CD4-positive, alpha-beta T cell treated with Interleukin-1 beta for 1 hour (primary cell): ENCODE data around the gene KCTD8.

Experiments used
- DNase-seq, 2 donors: peaks; one replicate each; pipeline ENCODE4 v3.0.0-alpha.2; 2020 to 2022

KCTD8 gene

DNA sequence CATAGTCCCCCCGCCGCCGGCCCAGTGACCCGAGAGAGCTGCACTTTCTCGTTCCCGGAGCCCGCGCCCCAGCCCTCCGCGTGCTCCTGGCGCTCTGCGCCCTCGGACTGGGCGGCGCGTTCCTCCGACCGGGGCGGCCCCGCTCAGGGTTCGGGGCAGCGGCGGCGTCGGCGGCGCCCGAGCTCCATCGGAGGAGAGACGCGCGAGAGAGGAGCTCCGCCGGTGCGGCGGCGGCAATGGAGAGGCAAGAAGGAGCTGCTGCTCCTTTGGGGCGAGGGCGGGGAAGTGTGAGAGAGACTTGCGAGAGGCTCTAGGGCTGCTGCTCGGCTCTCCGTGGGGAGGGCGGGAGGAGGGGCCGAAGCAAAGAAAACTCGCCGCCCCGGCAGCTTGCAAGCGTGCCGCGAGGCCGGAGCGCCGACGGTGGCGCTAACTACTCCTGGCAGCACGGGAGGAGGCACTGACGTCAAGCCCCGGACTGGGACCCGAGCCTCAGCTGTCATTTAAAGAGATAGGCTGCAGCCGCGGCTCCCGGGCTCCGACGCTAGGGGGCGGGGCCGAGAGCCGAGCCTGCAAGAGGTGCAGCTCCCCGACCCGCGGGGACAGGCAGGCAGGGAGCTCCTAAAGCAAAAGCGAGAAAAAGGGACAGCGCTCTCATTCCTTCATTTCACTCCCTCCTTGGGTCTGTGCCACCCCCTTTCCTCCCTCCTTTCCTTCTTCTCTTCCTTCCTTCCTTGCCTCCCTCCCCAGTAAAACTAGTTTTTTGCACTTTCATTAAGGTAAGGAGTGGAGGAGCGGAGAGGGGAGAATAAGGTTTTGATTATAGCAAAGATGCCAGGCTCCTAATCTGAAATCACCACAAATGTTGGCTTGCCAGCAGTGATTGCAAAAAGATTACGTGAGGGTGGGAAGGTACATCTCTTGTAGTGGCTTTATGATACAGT lies at the start of gene KCTD8:
TSS of gene KCTD8 (minus strand) at position 289 of the 941 bp plus-strand sequence.
- DNase-seq: peak; percentile 26 to 41

- DNase-seq: no peak
Measured at GRCh38 chr4:44494810-44495701, 46.4 kb upstream of the KCTD8 start.

GRCh38 chr4:44493924-44494323 lies 45.3 kb upstream of the KCTD8 start:
- DNase-seq: no peak

DNA sequence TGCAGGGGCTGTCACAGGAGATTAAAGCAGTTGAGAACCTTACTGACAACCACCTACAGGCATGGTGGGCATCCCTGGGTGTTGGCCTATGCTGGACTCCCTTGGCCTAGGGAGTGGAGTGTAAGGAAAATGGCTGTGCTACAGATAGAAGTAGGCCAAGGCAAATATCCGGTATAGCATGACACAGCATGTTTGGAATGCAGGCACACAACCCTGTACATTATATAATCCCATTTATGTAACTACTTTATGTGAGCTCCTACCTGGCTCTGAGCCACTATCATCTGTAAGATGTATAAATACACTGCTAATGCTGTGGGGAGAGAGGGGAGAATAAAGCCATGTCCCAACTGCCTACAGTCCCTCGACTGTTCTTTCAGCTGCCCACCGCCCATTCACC lies 38.7 kb upstream of the KCTD8 start:
- DNase-seq: no peak

DNA sequence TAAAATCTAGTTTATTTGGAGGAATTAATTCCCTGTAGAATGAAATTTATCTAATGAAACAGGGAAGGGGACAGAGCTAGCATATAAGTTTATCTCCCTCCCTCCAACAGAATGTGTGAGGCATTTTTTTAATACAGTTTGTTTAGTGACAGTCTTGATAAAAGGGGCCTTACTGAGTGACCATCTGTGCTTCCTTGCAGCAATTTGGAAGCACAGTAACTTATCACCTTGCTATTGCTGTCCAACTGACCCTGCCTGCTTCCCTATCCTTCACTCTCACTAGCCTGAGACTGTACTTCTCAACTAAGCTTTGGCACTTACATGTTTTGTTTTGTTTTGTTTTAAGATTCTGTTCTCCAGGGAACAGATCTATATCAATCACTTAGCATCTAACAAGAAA lies 31.1 kb upstream of the KCTD8 start:
- DNase-seq: no peak

GRCh38 chr4:44462259-44462658 lies 13.7 kb upstream of the KCTD8 start:
- DNase-seq: no peak

DNA sequence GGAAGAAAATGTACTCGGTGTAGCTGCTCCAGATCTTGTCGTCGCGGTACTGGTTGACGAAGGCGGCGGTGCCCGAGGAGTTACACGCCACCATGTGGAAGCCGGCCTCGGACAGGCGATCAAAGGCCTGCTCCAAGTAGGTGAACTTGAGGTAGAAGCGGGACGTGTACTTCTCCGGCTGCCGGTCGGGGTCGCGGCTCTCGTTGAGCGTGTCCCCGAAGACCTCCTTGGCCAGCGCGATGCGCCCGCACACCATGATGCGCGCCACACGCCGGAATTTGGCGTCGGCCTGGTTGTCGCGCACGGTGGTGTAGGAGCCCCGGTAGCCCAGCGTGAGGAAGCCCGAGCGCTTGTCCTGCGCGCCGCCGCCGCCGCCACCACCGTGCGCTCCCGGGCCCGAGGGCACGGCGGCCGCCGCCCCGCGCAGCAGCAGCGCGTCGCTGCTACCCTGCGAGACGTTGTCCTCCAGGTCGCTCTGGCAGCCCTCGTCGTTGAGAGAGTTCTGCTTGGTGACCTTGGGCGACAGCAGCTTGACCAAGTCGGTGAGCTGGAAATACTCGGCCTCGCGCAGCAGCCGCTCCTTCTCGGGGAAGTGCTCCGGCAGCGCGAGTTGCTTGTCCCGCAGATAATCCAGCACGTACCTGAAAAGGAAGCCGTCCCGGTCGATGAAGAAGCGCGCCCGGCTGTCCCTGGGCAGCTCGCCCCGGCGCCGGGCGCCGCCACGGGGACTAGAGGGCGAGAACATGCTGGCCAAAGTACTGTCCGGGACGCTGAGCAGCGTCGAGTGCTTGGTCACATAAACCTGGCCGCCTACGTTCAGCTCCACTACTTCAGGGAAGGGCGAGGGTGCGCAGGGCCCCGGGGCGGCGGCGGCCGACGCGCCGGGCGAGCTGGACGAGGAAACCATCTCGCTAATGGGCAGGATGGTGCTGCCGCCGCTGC lies 775 bp downstream of the KCTD8 start:
- no peak for DNase-seq

DNA sequence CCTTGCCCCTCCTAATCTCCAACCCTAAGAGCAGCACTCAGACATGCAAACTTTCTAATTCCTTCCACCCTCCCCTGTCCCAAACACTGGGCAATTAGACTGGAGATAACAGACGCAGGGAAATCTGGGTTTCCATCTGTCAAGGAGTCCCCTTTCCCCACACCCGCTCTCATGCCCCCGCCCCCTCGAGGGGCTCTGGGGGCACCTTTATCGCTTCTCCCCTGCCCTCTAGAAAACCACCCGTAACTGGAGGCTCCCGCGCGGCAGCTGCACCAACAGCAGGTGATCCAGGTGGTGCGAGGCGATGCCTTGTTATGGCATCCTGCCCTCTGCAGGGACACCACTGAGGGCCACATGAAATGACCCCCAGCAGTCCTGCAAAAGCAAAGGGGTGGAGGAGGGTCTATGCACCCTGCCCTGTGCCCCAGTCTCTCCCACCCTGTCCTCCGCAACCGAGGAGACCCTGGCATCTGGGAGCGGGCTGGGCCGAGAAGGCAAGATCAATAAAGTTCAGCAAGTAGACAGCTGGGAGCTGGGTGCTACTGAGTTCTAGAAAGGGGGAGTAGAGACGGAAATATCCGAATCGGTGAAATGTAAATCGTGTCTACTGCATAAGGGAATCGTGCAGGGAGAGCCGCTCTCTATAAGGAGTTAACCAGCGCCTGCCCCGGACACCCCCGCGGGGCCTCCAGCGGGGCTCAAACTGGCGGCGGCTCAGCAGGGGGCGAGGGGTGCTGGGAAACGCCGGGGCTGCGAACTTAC lies 1.6 kb downstream of the KCTD8 start:
- no peak for DNase-seq

GRCh38 chr4:44446191-44446590 lies 2.4 kb downstream of the KCTD8 start:
- no peak for DNase-seq

- DNase-seq: no peak
Measured at GRCh38 chr4:44438687-44439086, 9.9 kb downstream of the KCTD8 start.

GRCh38 chr4:44434247-44434646 lies 14.4 kb downstream of the KCTD8 start:
- DNase-seq: no peak

DNA sequence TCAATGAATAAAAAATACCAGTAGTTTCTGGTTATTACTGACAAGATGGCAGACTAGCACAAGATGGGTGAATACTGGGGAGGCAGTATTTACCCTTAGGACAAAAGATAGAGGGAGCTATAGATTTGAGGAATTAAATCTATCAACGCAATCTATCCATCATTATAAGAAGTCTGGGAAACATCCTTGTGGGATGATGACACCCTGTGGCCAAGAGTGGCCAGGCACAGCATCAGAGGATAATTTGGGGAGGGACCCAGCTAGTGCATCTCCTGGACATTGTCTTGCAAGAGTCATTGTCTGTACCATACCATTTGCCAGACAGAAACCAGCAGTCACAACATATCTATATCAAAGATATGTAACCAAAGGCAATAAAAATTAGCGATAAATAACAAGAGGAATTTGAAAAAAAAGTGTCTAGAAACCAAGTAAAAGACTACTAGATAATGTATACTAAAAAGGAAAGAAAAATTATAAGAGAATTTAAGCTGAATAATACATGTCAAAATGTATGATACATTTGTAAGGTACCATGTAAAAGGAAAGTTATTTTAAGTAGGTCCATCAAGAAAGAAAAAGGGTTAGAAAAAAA lies 22.9 kb downstream of the KCTD8 start:
- DNase-seq: no peak

DNA sequence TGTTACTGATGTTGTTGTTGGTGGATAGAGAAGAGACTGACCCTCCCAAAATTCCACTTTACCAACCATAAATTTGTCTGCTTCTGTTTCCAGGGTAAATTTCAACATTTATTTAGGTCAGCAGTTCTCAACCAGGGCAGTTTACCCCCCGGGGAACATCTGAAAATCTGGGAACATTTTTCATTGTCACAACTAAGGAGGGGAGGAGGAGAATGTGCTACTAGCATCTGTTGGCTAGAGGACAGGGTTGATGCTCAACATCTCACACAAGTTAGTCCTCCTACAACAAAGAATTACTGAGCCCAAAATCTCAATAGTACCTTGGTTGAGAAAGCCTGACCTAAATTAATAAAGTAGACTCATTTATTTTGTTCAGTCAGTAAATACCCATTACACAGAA lies 25.7 kb downstream of the KCTD8 start:
- no peak for DNase-seq

- no peak for DNase-seq
Measured at GRCh38 chr4:44421330-44422065, 27.1 kb downstream of the KCTD8 start.

GRCh38 chr4:44415251-44415650 lies 33.4 kb downstream of the KCTD8 start:
- DNase-seq: no peak

GRCh38 chr4:44368413-44369167 lies 80.0 kb downstream of the KCTD8 start:
- DNase-seq: no peak

DNA sequence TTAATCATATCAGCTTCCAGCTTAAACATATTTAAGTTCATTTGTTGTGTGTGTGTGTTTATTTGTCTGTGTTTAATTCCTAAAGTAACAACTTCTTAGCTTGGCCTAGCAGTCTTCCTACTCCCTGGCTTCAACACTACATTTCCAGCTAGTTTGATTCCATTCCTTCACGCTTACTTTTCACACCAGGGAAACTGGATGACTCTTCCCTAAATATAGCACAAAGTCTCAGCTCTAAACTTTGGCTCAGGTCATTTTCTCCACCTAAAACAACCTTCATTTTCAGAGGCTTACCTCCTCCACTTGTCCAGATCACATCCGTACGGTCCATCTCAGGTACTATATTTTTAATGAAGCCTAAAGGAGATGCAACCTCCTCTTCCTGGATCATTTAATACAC lies 94.4 kb downstream of the KCTD8 start:
- DNase-seq: no peak

GRCh38 chr4:44351069-44351468 lies 97.5 kb downstream of the KCTD8 start:
- DNase-seq: no peak

- DNase-seq: no peak
Measured at GRCh38 chr4:44342800-44343199, 105.8 kb downstream of the KCTD8 start.

DNA sequence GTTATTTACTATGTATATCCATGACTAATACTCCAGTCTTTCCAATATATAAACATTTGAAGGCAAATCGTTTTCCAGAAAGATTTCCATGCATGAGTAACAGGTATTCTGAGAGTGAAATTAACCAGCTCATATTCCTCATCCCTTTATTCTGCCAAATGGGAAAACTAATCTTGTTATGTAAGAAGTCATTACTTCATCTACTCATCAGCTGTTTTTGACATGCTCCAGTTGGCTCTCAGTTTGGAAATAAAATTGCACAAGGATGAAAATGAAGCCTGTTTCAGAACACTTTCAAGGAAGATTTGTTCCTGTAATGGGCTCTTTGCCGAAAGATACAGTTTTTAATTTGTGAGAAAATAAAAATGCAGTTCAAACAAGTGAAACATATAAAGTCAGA lies 121.9 kb downstream of the KCTD8 start:
- DNase-seq: no peak
